LNCAP (cell line): Measurements from ENCODE around the gene SGPL1.

Experiments used
- TF ChIP-seq, protein P1 (sequence below): fragments of 450-650 bp; IDR thresholded peaks from 2 replicates; pipeline ENCODE4 v1.5.1; 2017; ENCODE audit warnings: mild to moderate bottlenecking

SGPL1 gene

DNA sequence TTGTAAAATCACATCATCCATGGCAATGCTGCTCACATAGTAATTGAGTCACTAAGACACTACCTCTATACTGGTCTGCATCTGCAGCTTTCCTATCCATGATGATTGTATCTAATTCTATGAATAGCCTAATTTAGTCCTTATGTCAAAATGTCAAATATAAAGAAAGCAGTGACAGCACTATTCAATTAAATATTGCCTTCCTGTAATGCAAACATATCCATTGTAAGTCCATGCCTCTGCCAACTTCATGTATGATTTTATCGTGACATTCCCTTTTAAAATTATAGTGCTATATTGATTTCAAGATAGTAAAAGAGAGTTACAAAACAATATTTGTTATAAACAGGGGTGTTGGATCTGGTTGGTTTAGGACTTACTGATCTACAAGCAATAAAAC, 4.8 kb upstream of the SGPL1 start:
- TF ChIP-seq, protein P1, sequence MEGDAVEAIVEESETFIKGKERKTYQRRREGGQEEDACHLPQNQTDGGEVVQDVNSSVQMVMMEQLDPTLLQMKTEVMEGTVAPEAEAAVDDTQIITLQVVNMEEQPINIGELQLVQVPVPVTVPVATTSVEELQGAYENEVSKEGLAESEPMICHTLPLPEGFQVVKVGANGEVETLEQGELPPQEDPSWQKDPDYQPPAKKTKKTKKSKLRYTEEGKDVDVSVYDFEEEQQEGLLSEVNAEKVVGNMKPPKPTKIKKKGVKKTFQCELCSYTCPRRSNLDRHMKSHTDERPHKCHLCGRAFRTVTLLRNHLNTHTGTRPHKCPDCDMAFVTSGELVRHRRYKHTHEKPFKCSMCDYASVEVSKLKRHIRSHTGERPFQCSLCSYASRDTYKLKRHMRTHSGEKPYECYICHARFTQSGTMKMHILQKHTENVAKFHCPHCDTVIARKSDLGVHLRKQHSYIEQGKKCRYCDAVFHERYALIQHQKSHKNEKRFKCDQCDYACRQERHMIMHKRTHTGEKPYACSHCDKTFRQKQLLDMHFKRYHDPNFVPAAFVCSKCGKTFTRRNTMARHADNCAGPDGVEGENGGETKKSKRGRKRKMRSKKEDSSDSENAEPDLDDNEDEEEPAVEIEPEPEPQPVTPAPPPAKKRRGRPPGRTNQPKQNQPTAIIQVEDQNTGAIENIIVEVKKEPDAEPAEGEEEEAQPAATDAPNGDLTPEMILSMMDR: no peak

DNA sequence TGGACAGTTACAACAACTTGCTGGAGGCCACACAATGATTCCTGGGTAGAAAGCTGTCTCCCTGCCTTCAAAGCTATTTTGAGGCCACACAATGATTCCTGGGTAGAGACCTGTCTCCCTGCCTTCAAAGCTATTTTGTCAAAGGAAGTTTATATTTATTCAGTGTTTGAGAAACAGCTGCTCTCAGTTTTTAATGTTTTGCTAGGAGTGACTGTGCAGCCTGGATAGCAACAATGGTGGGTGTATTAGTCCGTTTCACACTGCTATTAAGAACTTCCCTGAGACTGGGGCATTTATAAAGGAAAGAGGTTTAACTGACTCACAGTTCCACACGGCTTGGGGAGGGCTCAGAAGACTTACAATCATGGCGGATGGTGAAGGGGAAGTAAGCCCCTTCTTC, 3.9 kb upstream of the SGPL1 start:
- TF ChIP-seq, protein P1: no peak

DNA sequence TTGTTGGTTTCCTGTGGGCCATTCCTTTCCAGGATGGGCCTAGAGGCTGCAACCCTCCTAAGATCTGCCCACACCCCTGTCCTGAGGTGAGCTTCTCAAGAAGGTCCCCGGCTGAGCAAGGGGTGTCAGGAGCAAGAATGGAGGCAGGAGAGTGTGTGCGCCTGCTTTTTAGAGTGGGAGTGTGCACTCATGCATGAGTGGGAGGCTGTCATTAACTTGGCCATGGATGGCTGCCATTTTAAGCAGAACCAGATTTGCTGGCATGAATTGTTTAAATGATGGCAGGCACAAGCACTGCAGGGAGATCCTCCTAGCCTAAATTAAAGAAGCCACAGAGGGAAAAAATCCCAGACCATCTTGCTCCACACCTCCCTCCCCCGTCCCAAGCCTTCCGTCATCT, 2.9 kb upstream of the SGPL1 start:
- TF ChIP-seq, protein P1: no peak

DNA sequence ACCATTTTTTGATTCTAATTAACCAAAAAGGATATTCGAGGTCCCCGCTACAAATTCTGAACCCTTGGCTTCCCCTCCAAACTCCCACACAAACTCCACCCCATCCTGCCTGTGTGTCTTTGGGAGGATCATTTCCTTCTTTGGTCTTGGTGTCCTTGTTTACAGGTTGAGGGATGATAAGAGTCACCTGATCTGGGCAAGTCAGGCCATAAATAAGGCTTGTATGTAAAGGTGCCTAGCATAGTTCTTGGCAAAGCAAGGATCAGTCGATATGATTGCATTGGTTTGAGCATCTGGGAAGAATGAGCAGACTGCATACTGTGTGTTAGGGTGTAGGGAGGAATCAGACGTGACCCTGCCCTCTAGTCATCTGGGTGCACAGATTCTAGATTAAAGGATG, 1.6 kb upstream of the SGPL1 start:
- TF ChIP-seq, protein P1: no peak

DNA sequence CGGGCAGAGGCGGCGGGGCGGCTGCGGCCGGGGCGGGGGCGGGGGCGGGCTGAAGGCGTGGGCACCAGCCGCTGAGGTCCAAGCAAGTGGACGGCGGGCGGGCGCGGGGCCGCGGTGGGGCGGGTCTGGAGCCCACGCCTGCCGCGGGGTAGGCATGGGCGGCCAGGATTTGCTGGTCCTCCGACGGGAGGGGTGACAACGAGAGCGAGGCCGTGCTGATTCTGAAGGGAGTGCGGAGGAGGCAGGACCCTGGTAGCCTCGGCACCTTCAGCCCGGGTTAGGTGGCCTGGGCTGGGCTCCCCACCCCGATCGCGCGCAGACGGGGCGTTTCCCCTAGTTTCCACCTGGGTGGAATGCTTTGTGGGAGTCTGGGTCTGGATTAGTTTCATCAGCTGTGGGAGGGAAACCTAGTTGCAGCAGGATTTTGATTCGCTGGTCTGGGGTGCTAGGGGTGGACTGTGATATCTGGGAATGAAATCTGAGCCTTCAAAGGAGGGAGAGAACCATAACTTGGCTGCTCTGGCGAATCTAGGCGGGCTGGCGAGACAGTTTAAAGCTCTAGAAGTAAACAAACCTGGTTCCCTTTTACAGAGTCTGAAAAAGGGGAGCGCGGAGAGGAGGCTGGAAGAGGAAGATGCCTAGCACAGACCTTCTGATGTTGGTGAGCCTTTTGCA, 609 bp downstream of the SGPL1 start:
- TF ChIP-seq, protein P1: no peak

DNA sequence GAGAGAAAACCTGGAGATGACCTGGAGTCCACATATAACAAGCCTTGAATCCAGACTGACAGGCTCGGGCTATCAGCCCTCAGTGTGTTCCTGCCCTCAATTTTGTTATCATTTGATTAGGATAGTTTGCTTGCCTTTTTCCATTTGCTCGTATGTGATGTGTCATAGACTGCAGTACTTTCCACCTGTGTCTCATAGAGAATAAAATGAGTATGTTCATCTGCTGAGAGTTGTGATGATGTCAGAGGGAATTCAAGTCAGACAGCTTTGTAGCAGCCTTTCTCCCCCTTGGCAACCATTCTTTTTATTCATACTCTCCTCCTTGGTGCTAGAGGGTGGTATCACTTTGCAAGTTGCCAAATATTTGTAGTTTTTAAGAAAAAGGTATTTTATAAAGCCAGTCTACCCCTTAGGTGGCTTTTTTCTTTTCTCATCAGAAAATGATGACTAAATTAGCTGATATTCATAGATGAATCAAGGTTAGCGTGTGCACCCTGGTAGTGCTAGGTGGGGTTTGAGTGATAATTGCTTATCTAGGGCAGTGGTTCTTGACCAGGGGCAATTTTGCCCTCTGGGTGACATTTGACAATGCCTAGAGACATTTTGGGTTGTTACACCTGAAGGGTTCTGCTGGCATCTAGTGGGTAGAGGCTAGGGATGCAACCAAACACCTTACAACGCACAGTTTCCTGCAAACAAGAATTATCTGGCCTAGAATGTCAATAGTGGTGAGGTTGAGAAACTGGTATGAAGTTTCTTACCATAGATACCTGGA, 5.4 kb downstream of the SGPL1 start:
- TF ChIP-seq, protein P1: no peak

DNA sequence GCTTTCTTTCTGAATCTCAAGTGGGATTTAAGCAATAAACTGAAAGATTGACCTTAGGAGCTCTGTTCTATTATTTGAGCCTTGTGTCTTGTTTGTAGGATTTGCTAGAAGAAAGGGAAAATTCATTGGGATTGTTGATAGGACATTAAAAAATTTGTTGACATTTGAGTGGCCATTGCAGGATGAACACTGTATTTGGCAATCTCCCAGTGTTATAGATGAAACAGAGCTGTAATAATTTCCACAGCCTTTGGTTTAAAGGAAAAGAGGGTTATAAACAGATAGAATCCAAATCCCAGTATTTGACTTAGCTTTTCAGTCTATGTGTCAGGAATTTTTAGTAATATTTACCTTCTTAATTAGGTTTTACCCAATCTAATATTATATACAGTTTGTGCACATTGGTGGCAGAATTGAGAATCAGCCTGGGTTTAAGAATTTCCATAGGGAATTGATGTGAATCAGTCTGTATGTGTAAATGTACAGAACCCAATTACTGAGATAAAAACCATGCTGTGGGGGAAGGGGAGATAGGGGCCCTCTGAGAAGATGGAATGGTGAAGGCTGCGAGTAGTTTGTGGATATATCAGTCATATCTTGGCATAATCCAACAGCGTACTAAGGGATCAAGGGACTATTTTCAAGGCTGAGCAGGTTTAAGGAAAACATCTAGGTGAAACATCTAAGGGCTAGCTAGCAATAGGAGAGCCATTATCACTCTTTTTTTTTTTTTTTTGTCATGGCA, 6.5 kb downstream of the SGPL1 start:
- TF ChIP-seq, protein P1: no peak
